ENCODE data around the gene FAM151A.

- TF ChIP-seq REST (IDR thresholded peaks at IDR 0.05; ENCODE audit: unreplicated experiment) (no peak), CTCF (conservative IDR thresholded peaks at IDR 0.05; ENCODE audit: low read depth in 2 of 2) (no peak)
Observed at GRCh38 chr1:54602554-54602953, 20.8 kb downstream of the FAM151A start.

Measured in GM23338 (cell line).